Bone marrow (tissue), 2 donors: ENCODE results near the gene RERE.
A peak's percentile ranks its signal among the peaks of the same experiment; 100 is the strongest.

Experiments
- DNase-seq, 2 donors: peaks; one replicate each; lab custom pipeline; 2025; lab: John Stamatoyannopoulos, UW

RERE gene

DNA sequence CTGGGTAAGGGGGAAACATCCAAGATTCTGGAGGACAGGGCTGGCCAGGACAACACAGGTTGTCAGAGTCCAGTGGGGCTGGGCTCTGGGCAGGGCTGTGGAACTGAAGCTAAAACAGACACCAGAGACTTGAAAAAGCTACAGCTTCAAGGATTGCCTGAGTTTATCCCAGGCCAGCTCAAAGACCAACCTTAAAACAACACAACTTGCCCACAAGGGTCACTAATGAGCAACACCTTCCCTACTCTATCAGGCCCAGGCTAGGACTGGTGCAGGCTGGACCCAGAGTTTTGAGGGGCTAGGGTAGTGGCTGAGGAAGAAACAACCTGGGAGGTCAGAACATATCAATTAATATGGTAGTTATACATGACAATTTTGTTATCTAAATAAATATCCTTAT, 338.9 kb downstream of the RERE start:
- no peak for DNase-seq

DNA sequence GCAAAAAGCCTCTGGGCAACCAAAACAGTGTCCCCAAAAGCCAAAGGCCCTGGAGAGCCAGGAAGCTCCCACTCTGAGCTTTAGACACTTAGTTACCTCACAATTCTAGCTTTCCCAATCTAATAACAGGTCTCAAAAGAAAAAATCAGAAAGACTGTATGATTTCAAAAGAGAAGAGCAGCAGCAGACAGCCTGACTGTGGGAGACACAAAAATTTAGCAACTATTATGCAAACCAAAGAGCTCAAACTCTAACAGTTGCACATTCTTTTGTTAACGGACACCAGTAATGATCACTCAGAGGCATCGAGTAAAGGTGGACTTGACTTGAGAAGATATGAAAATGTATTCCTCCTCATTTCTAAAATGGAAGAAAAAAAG, 339.5 kb downstream of the RERE start:
- no peak for DNase-seq

DNA sequence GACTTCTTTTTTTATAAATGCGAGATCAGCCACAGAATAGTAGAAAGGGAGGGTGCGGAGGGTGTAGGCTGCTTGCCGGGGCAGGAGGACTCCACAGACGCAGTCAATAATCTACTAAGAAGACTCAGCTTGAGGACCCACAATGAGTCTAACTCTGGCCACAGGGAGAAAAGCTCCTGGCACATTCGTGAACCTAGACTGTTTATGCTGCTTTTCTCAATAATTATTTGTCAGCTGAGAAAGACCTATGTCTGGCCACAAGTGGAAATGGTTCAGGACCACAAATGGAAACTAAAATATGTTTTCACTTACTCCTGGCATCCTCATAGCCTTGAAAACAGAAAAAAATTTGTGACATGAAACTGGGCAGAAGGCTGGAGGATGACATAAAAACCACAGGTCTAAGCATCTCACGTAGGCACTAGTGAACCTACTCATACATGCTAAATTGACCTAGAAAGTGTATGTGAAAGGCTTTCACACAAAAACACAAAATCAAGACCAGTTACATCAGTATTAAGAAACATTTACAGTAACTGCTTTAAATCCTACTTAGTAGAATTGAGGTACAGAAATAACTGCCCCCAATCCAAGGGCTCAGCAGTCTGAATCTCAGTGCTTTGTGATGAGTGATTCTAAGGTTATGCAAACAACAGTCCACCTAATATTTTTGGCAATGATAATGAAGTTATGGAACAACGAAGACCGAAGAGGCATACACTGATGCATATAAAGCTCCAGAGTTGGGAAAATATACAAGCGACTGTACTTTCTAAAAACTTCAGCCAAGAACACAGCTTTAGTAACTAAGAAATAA, 340.1 kb downstream of the RERE start:
- DNase-seq = no peak

DNA sequence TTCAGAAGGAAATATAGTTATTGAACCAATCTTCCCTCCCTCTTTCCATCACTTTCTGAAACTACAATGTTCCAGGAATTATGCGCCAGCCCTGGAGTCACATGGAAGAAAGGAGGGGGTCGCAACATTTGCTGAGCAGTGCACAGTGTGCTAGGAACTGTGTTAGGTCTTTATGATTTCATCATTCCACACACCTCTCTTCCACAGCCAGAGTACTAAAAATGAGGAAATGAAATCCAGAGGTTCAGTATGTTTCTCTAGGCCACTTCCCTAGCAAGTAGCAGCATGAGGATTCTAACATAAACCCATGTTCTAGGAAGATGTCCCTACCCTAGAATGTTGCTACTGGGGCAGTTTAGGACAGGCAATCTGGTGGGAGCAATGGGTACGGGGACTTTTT, 341.4 kb downstream of the RERE start:
- no peak for DNase-seq

DNA sequence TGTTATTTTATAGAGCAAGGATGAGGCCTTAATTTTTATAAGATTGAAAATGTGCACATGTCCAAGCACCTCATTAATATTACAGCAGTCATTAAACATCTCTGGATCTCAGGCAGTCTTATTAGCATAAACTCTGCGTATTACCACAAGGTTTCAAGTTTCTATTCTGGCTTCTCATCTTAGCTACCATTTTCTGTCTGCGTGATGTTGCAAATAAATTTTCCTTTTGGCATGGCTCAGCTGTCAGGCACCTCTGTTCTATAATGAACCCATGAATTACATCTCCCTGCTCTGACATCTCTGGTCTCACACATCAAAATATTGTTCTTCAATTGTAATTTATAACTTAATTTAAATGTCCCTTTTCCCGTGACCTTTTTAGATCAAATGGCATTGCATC, 343.1 kb downstream of the RERE start:
- DNase-seq = no peak

DNA sequence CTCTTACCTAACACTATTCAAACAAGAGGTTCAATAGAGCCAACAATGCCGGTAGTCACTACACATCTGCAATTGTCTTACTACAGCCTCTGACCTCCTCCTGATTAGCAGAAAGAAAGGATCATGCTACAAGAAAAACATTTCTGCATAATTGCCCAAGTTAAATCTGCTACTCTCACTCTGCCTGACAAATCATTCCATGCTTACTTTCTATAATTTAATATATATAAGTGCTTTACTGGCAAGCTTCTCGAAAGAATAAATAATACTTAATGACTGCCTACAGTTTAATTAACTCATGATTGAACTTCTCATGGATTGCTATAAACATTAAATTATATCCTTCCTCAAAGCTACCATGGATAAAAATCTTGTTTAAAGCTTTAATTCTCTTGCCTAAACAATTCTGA, 343.5 kb downstream of the RERE start:
- no peak for DNase-seq

DNA sequence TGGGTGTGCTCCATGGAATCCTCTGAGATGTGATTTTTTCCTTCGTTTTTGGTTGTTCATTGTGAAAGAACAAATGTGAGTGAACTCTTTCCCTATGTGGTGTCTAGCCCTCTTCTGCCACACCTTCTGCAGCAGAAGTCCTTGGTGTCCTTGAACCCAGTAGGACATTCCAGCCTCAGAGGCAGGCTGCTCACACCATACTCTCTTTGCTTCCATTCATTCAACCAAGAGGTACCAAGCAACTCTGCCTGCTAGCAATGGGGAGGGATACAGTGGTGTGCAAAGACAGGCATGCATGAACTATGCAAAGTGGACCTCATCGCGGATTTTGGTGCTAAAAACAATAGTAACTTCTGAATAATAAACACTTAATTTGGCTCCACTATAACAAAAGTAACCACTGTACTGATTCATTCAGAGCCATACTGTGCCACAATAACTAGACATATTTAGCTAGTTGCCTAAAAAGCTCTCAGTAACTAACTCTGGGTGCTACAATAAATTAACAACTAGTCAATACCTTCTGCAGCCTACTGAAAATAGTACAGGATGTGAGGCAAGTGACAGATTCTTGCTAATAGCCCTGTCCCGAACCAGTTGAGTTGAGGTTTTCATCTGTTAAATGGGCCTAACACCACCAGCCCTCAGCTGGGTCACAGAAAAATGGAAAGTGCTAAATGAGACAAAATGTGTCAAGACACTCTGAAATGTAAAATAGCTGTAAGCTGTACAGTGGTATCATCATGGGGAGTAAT, 344.1 kb downstream of the RERE start:
- no peak for DNase-seq

DNA sequence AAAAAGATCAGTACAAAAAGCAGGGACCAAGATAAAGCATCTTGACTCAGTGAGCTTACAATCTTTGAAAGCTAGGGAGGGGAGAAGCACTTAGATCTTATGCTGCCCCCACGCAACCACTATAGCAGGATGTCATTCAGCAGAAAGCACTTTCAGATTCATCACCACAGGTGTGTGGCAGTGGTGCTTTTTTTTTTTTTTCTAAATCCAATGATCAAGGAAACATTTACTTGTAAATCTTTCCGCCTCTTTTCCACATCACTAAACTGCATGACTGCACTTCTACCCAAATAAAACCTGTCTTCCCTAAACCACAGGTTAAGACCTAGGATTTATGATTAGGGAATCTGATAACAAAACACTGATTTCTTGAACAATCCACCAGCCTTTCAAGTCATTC, 344.8 kb downstream of the RERE start:
- DNase-seq = no peak

DNA sequence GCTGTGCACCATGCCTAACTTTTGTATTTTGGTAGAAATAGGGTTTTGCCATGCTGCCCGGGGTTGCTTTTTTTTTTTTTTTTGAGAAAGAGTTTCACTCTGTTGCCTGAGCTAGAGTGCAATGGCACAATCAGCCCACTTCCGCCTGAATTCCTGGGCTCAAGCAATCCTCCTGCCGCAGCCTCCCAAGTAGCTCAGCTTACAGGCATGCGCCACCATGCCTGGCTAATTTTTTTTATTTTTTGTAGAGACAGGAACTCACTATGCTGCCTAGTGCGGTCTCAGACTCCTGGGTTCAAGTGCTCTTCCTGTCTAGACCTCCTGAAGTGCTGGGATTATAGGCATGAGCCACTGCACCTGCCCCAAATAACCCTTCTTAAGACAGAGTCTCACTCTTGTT, 346.0 kb downstream of the RERE start:
- no peak for DNase-seq

DNA sequence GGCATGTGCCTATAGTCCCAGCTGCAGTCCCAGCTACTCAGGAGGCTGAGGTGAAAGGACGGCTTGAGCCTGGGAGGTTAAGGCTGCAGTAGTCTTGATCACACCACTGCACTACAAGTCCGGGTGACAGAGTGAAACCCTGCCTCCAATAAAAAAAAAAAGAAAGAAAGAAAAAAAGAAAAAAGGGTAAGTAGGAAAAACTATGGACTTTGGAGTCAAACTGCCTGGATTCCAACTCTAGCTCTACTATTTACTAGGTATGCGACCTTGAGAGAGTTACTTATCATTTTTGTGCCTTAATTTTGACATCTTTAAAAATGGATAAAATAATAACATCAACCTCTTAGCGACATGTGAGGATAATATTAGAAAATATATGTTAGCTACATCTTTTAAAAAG, 348.7 kb downstream of the RERE start:
- DNase-seq = no peak

DNA sequence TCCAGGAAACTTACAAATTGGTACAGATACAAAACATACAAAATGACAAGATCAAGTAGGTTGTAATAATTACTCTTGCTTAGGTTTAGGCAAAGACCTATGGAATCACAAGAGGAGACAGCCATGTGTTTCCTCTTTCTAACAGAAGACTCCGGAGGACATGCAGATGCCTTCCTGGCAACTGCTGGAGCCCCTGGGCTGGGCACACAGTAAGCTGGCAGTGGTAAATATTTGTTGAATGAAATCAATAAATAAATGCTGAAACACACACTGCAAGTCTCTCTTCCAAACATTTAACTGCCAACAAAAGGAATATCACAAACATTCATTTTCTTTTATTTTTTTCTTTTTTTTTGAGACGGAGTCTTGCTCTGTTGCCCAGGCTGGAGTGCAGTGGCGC, 350.1 kb downstream of the RERE start:
- no peak for DNase-seq

DNA sequence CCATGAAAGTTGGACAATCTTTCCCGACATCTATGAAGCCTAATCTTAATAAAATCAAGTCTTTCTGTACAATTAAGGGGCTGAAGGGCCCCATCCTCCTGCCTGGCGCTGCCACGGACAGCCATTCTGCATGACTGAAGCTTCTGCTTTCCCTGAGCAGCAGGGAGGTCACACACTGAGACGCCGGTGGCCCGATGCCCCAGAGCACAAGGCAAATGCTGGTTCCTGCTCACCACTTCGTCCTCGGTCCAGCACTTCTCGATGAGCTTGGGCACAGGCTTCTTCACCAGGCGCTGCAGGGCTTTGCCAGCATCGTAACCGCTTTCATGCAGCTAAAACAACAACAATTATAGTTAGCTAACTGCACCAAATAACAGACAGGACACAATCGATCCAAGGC, 351.7 kb downstream of the RERE start:
- DNase-seq = no peak

DNA sequence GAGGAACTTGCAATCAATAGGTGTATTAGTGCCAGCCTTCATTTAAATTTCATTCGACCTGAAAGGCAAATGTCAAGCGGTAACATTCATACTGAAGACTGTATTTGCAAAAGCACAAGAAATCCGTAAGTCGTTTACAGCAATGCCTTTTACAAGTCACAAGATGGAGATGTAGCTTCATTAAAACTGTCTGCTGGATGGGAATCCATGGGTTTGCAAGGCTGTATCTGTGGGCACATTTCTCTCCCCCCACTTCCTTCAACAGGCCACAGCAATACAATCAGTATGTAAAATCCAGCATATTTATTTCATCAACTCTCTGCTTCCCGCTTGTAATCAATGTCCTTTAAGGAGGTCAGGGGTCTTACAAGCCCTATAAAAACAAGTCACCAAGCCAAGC, 352.4 kb downstream of the RERE start:
- no peak for DNase-seq

DNA sequence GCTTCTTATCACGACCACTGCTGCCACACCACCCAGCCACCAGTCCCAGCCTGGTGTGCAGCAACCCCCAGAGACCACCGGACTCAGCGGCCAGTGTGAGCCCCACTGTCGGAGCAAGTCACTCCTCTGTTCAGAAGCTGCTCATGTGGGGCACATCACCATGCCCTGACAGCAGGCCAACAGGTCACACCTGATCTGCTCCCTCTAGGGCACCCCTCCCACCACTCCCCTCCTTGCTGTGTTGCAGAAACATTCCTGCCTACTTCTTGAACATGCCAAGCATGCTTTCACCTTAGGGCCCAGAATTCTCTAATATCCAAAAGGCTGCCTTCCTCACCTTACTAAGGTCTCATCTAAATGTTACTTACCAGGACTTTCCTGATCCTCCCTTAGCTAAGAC, 353.1 kb downstream of the RERE start:
- DNase-seq = no peak

DNA sequence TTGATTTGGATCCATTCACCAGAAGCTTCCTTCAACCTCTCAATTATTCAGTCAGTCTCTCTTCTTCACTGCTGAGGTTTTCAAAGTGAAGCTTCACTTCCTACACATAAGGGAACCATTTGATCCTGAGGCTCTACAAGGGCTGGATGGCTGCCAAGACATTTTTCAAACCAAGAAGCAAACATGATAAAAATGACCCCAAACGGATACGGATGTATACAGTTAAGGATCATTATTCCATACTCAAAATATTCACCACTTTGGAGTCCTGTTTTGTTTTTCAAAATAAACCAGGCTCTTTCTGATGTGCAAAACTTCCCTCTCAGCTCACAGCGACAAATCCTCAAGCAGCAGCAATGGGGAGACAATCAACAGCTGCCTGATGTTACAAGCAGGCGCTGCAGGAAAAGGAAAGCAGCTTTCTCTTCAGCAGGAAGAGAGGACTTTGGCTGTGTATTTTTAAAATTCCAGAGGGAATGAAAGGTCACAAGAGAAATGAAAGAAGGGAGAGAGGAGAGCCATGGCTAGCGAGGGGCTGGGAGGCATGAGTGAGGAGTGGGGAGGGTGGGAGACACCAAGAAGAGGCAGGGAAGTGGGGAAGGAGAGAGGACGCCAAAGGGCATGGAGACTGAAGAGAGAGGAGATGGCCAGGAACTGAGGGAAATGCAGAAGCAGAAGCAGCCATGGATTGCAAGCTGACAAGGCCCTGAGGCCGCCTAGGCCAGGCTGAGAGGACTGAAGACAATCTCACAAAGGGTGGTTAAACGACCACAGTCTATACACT, 354.1 kb downstream of the RERE start:
- DNase-seq = peak in 1 of 2 donors; percentile 56

DNA sequence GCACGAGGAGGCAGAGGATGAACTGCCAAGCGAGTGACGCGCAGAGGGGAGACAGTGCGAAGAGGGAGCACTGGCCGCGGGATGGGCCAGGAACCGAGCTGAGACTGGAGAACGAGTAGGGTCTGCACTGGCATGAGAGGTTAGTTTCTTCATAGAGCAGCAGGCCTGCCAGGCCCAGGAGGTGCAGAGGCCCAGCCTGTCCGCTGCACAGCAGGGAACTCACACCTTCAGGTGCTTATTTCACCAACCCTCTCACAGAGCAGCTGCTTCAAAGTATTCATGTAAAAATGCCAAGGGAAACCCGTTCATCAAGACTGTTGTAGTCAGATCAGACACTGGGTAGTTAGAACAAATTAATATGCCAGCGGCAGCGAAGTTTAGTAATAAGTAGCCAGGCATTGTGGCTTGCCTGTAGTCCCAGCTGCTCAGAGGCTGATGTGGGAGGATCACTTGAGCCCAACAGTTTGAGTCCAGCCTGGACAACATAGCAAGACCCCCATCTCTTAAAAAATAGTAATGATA, 355.0 kb downstream of the RERE start:
- DNase-seq = no peak

DNA sequence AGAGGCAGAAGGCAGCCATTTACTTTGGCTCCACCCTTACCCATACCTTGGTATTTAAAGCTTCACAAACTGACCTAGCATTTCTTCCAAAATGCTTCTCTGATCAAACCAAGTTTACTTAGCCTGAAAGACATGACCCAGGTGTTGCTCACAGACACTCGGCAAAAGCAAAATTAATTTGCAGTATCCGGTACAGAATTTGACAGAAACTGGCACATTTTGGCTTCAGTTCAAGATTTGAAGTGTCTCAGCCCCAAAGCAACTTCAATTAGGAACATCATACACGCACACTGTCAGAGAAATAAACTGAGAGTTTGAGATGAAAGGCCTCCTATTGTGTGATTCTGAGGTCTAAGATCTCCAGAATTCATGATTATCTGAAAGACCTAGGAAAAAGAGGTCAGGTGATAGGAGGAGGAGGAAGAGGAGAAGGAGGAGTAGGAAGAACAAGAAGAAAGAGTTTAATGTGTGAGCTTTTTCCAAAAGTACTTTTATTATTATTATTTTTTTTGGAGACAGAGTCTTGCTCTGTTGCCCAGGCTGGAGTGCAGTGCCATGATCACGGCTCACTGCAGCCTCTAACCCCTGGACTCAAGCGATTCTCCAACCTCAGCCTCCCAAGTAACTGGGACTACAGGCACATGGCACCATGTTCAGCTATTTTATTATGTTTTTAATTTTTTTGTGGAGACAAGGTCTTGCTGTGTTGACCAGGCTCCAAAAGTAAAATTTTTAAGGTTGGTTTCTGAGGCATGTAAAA, 355.9 kb downstream of the RERE start:
- no peak for DNase-seq

DNA sequence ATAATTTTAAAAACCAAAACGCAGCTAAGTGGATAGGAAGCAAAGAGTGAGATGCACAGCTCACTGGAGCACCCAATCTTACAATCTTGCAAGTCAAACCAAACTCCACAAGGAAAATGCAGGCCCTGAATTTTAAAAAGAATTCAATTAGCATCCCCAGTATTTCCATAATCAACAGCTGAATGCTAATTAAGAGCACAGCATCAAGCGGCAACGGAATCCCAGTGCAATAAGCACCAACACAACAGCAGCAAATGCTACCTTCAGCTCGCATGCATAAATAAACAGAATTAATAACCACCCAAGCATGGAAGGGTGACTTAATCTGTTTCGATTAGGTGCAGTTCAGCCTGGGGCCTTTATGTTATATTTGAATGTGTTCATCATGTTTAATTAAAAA, 356.7 kb downstream of the RERE start:
- DNase-seq = no peak

DNA sequence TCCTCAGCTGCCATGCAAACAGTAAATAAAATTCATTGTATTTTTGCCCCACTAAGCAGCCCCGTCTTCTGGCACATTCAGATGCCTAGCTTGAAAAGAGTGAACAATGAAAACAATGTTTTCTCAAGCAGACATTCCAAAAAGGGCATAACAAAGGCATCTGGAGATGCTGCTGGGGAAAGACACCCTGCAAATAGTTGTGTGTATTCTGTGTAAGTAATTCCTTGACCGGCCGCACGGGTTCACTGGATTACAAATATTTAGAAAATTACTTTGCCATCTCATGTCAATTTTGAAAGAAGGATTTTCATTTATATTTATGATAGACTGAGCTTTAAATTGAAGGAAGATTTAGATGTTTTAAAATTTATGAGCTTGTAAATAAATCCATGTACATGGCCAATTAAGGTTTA, 357.3 kb downstream of the RERE start:
- no peak for DNase-seq

DNA sequence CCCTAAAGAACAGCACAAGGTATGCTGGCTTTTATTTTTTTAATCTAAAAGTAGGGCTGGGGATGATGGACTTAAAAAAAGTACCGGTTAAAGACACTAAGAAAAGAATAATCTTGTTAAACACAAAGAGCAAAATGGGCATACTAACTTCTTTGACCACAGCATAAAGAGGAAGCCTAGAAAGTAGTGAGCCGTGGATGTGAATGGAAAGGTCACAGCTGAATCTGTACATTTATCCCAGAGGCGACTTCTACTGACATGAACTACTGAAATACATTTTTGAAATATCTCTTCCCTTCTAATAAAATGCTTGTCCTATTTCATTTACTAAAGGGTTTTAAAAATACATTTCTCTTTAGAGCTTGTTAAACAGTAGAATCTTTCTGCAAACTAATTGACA, 358.8 kb downstream of the RERE start:
- peak in 1 of 2 donors; percentile 7 for DNase-seq

DNA sequence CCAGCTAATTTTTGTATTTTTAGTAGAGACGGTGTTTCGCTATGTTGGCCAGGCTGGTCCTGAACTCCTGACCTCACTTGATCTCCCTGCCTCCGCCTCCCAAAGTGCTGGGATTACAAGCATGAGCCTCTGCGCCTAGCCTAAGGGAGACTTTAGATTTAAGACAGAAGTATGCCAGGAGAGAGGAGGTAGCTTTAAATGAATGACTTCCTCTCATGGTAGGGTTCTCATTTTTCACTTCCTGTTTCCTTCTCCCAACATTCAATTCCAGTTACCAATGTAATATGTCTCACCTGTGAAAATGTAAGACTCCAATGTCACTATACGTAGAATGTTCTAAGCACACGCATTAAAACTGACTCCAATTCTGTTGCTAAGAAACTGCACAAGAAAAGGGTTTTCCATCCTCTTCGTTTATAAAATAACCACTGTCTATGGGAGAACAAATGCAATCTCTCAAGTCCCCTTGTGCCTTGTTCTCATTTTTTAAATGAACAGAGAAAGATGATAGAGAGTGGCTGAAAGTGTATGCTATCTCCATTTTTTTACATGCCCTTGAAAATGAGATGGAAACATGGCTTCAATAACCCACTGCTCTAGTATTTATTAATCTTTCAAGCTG, 359.6 kb downstream of the RERE start:
- DNase-seq = no peak
